Fibroblast of pulmonary artery (primary cell): ENCODE measurements around the gene SEC31A.

Experiments used
- DNase-seq: peaks from one replicate; pipeline ENCODE4 v3.0.0-alpha.2; 2010; ENCODE audit warnings: low read depth
- H3K4me3 ChIP-seq: replicated peaks from 2 replicates; pipeline ENCODE4 v1.5.1; 2011; ENCODE audit warnings: low read depth, mild to moderate bottlenecking, control low read depth, low read length, moderate library complexity
- CTCF ChIP-seq: IDR thresholded peaks from 2 replicates; pipeline ENCODE4 v1.5.1; 2011; ENCODE audit warnings: mild to moderate bottlenecking, control low read depth, low read length, inconsistent platforms; ENCODE audit errors: missing control alignments

SEC31A gene, protein sequence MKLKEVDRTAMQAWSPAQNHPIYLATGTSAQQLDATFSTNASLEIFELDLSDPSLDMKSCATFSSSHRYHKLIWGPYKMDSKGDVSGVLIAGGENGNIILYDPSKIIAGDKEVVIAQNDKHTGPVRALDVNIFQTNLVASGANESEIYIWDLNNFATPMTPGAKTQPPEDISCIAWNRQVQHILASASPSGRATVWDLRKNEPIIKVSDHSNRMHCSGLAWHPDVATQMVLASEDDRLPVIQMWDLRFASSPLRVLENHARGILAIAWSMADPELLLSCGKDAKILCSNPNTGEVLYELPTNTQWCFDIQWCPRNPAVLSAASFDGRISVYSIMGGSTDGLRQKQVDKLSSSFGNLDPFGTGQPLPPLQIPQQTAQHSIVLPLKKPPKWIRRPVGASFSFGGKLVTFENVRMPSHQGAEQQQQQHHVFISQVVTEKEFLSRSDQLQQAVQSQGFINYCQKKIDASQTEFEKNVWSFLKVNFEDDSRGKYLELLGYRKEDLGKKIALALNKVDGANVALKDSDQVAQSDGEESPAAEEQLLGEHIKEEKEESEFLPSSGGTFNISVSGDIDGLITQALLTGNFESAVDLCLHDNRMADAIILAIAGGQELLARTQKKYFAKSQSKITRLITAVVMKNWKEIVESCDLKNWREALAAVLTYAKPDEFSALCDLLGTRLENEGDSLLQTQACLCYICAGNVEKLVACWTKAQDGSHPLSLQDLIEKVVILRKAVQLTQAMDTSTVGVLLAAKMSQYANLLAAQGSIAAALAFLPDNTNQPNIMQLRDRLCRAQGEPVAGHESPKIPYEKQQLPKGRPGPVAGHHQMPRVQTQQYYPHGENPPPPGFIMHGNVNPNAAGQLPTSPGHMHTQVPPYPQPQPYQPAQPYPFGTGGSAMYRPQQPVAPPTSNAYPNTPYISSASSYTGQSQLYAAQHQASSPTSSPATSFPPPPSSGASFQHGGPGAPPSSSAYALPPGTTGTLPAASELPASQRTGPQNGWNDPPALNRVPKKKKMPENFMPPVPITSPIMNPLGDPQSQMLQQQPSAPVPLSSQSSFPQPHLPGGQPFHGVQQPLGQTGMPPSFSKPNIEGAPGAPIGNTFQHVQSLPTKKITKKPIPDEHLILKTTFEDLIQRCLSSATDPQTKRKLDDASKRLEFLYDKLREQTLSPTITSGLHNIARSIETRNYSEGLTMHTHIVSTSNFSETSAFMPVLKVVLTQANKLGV

DNA sequence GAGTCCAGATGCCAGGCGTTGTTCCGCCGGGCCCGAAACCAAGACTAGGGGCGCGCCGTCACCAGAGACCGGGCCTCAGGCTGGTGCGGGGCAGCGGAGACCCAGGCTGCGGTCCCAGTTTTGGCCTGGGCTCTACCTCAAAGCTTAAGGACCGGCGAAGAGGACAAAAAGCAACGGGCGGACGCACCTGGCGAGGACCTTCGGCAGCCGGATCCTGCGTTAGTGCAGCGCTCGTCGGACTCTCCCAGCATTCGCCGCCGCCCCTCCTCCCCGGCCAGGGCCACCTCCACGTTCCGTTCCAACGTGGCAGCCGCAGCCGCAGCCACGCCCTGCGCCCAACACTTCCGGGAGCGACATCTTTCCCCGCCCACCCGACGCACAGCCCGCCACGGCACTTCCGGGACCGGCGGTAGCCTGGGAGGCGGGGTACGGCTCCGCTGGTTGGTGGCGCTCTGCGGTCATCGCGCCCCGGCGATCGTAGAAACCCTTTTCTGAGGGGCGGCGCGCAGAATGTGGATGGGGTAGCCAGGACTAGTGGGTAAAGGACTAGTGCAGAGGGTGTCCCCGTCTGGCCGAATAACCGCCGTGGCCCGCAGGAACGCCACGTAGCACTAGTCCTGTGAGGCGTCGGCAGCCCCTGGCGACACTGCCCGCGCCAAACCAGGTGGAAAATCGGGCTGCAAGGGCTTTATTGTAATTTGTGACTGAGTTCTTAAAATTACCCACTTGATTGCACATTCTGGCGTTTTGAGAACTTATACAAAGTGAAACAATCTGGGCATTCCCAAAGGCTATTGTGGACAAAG lies at the start of gene SEC31A:
SEC31A (minus strand) TSS at position 253 of the 806 bp plus-strand sequence. CDS start 9,217 bp downstream, outside the sequence.
- peak within 1 kb of the TSS; percentile 83 for H3K4me3 ChIP-seq
- no peak for TF ChIP-seq CTCF
- peak; percentile 95 for DNase-seq

DNA sequence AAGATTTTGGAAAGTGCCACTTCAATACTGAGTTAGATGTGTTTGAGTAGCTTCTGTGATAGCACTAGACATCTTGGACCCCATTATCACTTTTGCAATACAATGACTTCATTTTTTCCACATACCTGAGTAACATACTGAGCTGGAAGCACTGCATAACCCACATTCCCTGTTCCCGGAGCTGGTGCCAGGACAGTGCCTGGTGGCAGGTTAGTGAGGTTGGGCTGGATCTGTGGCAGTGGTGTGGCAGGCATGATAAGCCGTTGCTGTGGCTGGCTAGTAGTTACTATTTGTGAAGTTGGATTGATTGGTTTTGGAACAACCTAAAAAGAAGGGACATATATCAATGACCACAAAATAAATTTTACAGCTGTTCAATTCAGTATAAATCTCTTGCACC lies 48.5 kb upstream of the SEC31A start:
- no peak overlapping the region for H3K4me3 ChIP-seq
- TF ChIP-seq CTCF, result no peak
- DNase-seq, result no peak

DNA sequence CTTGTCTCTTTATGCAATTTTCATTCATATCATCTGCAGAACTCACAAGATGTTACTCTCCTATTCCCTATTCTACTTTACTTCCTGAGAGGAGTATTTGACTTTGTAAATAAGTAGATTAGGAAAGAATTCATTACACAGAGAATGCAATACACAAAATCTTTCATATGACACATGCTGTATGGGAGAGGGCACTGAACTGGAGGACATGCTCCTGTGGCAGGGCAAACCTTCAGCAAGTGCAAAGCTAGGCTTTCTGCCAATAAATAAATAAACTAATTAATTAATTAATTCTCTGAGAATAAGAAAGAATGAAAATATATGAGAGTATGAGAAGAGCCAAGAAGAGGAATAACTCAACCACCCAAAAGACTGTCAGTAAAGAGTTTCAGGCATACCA lies 43.5 kb upstream of the SEC31A start:
- no peak overlapping the region for H3K4me3 ChIP-seq
- TF ChIP-seq CTCF, result no peak
- DNase-seq, result no peak

GRCh38 chr4:82930848-82931755 lies 40.1 kb upstream of the SEC31A start:
- no peak for TF ChIP-seq CTCF
- no peak overlapping the region for H3K4me3 ChIP-seq
- DNase-seq, result no peak

DNA sequence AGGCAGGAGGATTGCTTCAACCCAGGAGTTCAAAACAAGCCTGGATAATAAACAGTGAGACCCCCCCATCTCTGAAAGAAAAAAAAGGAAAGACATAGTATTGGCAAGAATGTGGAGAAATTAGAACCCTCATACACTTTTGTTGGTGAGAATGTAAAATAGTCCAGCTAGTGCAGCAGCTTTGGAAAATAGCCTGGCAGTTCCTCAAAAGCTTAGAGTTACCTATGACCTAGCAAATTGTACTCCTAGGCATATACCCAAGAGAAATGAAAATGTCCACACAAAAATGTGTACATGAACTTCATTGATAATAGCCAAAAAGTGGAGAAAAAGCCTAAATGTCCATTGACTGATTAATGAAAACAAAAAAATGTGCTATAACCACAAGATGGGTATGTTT lies 30.8 kb upstream of the SEC31A start:
- no peak for DNase-seq
- TF ChIP-seq CTCF, result no peak
- H3K4me3 ChIP-seq, result no peak overlapping the region
